Adipocyte (in vitro differentiated cells): ENCODE data around the gene SLC13A2.
A peak's percentile ranks its signal among the peaks of the same experiment; 100 is the strongest.
"Not testable (repeated sequence)": the region's sequence is repeated elsewhere in the genome, so short reads cannot be mapped to it uniquely, and the experiment has no call there.

Source experiments
- DNase-seq: peaks from one replicate; pipeline ENCODE4 v3.0.0-alpha.2; 2015; ENCODE audit warnings: low read depth
- H3K27me3 ChIP-seq: replicated peaks from 2 replicates; pipeline ENCODE4 v1.7.0; 2013; ENCODE audit warnings: mild to moderate bottlenecking, low read length, moderate library complexity; ENCODE audit not compliant: control insufficient read depth, insufficient read depth
- H3K36me3 ChIP-seq: 2 replicates; pipeline ENCODE4 v1.7.0; 2013; ENCODE audit warnings: low read length, mild to moderate bottlenecking, moderate library complexity; ENCODE audit not compliant: control insufficient read depth, insufficient read depth, severe bottlenecking
- H3K4me1 ChIP-seq: 2 replicates; pipeline ENCODE4 v1.7.0; 2013; ENCODE audit warnings: mild to moderate bottlenecking, low read length, moderate library complexity; ENCODE audit not compliant: control insufficient read depth, insufficient read depth
- H3K4me3 ChIP-seq: 2 replicates; pipeline ENCODE4 v1.7.0; 2013; ENCODE audit warnings: mild to moderate bottlenecking, low read length, moderate library complexity
- H3K9ac ChIP-seq: 2 replicates; pipeline ENCODE4 v1.7.0; 2013; ENCODE audit warnings: mild to moderate bottlenecking, low read length, moderate library complexity
- H3K9me3 ChIP-seq: 2 replicates; pipeline ENCODE4 v1.7.0; 2013; ENCODE audit warnings: mild to moderate bottlenecking, low read length, moderate library complexity; ENCODE audit not compliant: control insufficient read depth

SLC13A2 gene

DNA sequence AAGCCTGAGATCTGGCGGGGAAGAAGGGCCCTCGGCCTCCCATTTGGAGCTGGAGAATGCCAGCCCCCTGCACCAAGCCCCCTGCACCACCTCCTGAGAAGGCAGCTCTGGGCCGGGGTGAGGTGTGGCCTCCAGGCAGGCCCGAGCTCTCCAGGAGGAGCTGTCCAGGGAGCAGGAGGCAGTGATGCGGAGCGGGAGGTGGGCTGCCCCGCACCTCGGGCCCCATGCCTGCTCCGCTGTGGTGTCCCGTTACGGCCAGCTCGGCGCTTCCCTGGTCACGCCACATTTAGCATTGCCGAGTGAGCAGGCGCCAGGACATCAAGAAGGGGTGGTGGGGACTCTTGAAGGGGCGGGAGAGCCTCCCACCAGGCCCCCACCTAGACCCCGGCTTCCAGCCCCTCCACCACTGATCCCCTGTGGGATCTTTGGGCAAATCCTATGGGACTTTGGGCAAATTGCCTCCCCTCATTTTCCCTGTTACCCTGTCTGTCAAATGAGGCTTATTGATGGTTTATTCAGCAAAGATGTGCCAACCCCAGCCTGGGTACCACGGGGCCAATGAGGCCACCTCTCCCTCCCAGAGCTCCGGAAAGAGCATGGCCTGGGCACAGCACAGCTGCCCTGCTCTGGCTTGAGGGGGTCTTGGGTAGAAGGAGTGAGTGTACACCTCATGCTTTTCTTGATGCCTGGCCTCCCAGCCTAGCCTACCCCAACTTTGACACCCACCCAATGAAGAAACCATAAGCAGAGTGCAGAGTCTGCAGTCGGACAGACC lies 48.1 kb downstream of the SLC13A2 start:
- no peak overlapping the region for H3K4me3 ChIP-seq
- no peaks in the 10 kb centered on the region for H3K36me3 ChIP-seq
- peaks cover 9% of the 10 kb centered on the region for H3K27me3 ChIP-seq
- peaks cover 5% of the 10 kb centered on the region for H3K4me1 ChIP-seq
- H3K9me3 ChIP-seq: no peaks in the 10 kb centered on the region
- no peak for DNase-seq
- no peak overlapping the region for H3K9ac ChIP-seq

DNA sequence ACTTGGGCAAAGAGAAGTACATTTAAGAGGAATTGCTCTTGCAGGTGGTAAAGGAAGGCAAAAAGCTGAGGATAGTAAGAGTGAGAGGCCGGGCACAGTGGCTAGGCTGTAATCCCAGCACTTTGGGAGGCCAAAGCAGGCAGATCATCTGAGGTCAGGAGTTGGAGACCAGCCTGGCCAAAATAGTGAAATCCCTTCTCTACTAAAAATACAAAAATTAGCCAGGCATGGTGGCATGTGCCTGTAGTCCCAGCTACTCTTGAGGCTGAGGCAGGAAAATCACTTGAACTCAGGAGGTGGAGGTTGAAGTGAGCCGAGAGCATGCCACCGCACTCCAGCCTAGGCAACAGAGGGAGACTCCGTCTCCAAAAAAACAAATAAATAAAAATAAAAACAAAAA lies 48.8 kb downstream of the SLC13A2 start:
- not testable (repeated sequence) for H3K4me3 ChIP-seq, H3K36me3 ChIP-seq, H3K27me3 ChIP-seq, H3K9me3 ChIP-seq, DNase-seq, H3K4me1 ChIP-seq, H3K9ac ChIP-seq

DNA sequence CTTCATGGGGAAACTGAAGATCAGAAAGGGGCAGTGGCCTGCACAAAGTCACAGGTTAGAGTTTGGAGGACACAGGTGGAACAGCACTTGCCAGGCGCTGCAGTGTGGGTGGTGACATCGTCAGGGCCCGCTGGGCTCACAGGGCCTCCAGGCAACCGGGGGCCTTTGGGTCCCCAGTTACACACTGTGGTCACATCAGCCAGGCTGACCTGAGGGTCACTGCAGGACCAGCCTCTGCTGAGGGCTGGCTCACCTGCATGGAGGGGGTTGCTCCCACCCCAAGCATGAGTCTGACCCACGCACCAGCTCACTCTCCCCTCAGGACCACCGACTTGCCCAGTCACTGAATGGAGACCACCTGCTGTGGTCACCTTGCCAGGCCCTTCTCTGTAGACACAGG lies 49.7 kb downstream of the SLC13A2 start:
- Histone ChIP-seq H3K36me3 (no peaks in the 10 kb centered on the region), H3K9me3 (no peaks in the 10 kb centered on the region), H3K4me3 (no peak overlapping the region), H3K27me3 (peaks cover 9% of the 10 kb centered on the region), H3K9ac (no peak overlapping the region), H3K4me1 (peaks cover 7% of the 10 kb centered on the region)
- no peak for DNase-seq

DNA sequence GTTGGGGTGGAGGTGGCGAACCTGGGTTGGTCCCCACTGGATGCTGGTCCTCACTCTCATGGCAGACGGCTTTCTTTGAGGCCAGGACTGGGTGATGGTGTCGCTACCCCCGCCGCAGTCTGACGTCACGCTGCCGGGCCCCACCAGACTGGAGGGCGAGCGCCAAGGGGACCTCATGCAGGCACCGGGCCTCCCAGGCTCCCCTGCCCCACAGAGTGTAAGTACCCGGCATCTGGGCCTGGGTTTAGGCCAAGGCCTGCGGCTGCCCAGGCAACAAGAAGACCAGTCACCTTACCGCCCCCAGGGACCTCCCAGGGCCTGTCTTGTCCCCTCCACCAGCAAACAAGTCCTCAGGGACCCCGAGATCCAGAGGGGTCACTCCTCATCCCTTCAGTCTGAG lies 50.4 kb downstream of the SLC13A2 start:
- Histone ChIP-seq H3K4me1 (peaks cover 7% of the 10 kb centered on the region), H3K9ac (no peak overlapping the region), H3K9me3 (no peaks in the 10 kb centered on the region), H3K4me3 (no peak overlapping the region), H3K36me3 (no peaks in the 10 kb centered on the region), H3K27me3 (peaks cover 9% of the 10 kb centered on the region)
- DNase-seq: no peak

DNA sequence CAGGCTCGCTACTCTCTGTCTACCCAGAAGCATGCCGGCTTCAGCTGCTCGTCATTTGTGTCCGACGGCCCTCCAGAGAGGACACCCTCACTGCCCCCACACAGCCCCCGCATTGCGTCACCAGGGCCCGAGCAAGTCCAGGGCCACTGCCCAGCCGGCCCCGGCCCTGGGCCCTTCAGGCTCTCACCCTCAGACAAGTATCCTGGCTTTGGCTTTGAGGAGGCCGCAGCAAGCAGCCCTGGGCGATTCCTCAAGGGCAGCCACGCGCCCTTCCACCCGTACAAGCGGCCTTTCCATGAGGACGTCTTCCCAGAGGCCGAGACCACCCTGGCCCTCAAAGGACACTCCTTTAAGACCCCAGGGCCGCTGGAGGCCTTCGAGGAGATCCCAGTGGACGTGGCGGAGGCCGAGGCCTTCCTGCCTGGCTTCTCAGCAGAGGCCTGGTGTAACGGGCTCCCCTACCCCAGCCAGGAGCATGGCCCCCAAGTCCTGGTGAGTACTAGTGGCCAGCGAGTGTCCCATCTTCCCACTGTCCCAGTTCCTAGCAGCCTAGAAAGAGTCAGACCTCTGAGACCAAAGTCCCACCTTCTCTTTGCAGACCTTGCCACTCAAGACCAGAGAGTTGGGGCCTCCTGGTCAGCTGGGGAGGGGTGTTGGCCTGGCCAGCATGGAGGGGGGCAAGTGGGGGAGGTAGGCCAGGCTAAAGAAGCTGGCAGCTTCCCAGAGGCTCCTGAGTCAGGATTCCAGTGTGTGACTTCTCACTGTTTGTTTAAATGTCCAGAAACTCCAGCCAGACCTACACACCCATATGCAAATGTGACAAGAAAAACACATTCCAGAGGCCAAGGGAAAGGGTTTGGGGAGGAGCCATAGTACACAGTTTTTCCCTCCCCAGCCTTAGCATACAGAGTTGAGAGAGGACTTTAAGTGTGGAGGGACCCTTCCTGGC lies 51.3 kb downstream of the SLC13A2 start:
- Histone ChIP-seq H3K9ac (no peak overlapping the region), H3K4me3 (no peak overlapping the region), H3K27me3 (peaks cover 9% of the 10 kb centered on the region), H3K4me1 (peaks cover 7% of the 10 kb centered on the region), H3K36me3 (no peaks in the 10 kb centered on the region), H3K9me3 (no peaks in the 10 kb centered on the region)
- DNase-seq: peak; percentile 55

DNA sequence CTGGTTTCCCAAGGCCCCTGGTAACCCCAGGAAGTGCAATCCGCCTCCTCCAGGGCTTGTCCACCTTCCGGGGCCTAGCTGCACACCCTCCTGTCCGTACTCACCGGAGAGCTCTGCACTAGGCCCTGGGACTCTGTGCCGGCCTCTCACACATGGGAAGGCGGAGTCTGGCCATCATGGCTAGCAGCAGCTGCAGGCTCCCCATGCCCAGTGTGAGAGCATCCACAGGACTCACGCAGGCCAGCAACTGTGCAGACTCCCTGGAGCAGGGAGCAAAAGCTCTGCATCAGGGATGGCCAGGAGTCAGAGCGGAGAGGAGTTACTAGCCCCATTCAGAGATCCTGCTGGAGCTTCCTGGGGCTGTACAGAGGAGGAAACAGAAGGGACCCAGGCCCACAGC lies 52.9 kb downstream of the SLC13A2 start:
- H3K9me3 ChIP-seq: no peaks in the 10 kb centered on the region
- DNase-seq: no peak

DNA sequence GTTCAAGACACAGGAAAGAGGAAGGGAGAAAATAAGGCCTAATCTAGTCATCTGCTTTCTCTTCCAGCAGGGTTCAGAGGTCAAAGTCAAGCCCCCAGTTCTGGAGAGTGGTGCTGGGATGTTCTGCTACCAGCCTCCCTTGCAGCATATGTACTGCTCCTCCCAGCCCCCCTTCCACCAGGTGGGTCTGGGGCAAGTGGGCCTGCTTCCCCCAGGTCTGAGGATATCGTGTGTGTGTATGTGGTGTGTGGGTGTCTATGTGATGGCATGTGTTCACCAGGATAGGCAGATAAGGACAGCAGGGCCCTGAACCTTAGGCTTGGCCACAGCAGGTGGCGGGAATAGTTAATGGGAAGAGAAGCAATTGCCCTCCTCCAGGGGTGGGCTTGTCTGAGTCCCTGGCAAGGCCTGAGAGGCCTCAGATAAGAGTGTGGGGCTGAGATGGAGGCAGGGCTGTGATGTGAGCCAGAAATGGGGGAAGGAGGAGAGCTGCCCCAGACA lies 53.8 kb downstream of the SLC13A2 start:
- no peak for DNase-seq
- peaks cover 7% of the 10 kb centered on the region for H3K4me1 ChIP-seq
- no peaks in the 10 kb centered on the region for H3K27me3 ChIP-seq
- no peaks in the 10 kb centered on the region for H3K36me3 ChIP-seq
- no peaks in the 10 kb centered on the region for H3K9me3 ChIP-seq
- H3K4me3 ChIP-seq: no peak overlapping the region
- no peak overlapping the region for H3K9ac ChIP-seq

More for the DNA sequence above, 52.9 kb downstream of the SLC13A2 start:
- H3K36me3 ChIP-seq: no peaks in the 10 kb centered on the region
- no peak overlapping the region for H3K4me3 ChIP-seq
- H3K4me1 ChIP-seq: peaks cover 7% of the 10 kb centered on the region
- H3K27me3 ChIP-seq: no peaks in the 10 kb centered on the region
- no peak overlapping the region for H3K9ac ChIP-seq

DNA sequence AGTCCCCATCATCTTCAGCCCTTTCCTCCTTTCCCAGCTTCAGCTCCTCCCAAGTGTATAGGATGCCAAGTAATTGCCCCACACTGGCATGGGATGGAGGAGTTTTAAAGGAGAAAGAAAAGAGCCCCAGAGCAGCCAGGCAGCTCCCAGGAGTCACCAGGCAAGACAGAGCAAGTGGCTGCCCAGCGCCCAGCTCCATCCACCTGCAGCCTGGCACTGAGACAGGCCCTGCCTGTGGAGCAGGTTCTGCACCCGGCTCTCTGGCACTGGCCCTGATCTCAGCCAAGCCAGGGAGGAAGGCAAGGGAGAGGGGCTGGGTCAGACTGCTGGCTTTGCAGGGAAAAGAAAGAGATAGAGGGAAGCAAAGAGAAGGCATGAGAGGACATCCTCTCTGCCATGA lies 54.4 kb downstream of the SLC13A2 start:
- no peak overlapping the region for H3K9ac ChIP-seq
- no peaks in the 10 kb centered on the region for H3K36me3 ChIP-seq
- no peak overlapping the region for H3K4me3 ChIP-seq
- H3K9me3 ChIP-seq: no peaks in the 10 kb centered on the region
- H3K4me1 ChIP-seq: peaks cover 7% of the 10 kb centered on the region
- H3K27me3 ChIP-seq: no peaks in the 10 kb centered on the region
- DNase-seq: no peak

DNA sequence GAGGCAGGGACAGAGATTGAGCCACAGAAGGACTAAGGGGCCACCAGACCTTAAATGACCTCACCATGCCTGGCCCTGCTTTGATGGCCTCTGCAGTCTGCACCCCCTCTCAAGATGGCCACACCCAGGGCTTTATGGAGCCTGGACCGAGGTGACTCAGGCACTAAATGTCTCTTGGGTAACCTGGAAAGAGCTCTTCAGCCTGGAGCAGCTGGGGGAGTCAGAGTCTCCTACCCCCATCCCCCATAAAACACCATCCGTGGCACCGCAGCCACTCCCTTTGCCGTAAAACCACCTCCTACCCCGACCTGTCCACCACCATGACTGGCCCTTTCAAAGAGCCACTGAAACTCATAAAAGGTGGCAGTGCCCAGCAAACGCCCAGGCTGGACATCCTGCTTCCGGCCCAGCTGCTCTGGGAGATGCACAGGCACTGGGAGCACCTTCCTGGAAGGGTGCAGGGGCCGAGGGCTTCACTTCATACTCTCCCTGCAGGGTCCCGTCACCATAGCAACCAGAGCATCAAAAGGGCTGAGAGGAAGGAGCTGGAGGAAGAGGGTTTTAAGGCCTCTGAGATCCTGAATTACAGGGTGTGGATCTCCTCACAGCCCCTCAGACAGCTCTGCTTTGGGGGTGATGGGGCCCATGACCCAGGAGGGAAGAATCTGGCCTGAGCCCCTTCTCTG lies 55.0 kb downstream of the SLC13A2 start:
- H3K4me3 ChIP-seq: no peak overlapping the region
- no peaks in the 10 kb centered on the region for H3K36me3 ChIP-seq
- H3K9me3 ChIP-seq: no peaks in the 10 kb centered on the region
- H3K9ac ChIP-seq: no peak overlapping the region
- H3K27me3 ChIP-seq: no peaks in the 10 kb centered on the region
- DNase-seq: no peak
- peaks cover 7% of the 10 kb centered on the region for H3K4me1 ChIP-seq

DNA sequence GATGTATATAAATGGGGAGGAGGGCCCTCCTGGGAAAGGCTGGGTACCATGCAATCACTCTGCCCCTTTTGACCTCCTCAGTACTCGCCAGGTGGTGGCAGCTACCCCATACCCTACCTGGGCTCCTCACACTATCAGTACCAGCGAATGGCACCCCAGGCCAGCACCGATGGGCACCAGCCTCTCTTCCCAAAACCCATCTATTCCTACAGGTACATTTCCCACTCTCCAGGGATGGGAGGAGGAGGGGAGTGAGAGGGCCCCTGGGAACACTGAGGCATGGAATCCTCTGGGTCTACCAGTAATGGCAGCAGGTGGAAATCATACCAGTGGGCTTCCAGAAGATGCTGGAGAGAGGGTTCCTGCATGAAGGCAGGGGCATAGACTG lies 55.6 kb downstream of the SLC13A2 start:
- H3K4me3 ChIP-seq: no peak overlapping the region
- no peak for DNase-seq

DNA sequence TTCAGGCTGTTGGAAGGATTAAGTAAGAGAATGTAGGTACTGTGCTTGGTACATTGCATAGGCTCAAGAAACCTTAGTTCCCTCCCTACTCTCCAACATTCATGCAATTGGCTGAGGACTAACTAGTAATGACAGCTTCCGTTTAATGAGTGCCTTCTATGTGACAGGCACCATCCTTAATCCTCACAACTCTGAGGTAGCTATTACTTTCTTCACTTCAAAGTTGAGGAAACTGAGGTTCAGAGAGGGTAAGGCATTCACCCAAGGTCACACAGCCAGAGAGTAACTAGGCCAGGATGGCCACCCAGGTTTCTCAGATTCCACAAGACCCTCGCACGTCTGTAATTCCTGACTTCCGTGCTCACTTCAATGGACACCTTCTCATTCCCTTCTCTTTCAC lies 56.8 kb downstream of the SLC13A2 start:
- H3K4me3 ChIP-seq: no peak overlapping the region
- no peaks in the 10 kb centered on the region for H3K27me3 ChIP-seq
- H3K9ac ChIP-seq: no peak overlapping the region
- H3K9me3 ChIP-seq: no peaks in the 10 kb centered on the region
- no peaks in the 10 kb centered on the region for H3K36me3 ChIP-seq
- H3K4me1 ChIP-seq: peaks cover 6% of the 10 kb centered on the region
- no peak for DNase-seq

More for the DNA sequence above, 55.6 kb downstream of the SLC13A2 start:
- Histone ChIP-seq H3K9me3 (no peaks in the 10 kb centered on the region), H3K27me3 (no peaks in the 10 kb centered on the region), H3K9ac (no peak overlapping the region), H3K4me1 (peaks cover 7% of the 10 kb centered on the region), H3K36me3 (no peaks in the 10 kb centered on the region)
